ENCODE measurements around the gene DPP10. TPM values are rescaled to one million over a fixed set of nuclear protein-coding genes. Genes with fewer than 3 reads are reported as not detected.

The DPP10 gene
- total and polyA plus RNA-seq, 3 experiments from 2014 or later = not detected

- H3K27me3 Mint-ChIP-seq = no peaks in the 10 kb centered on the region
- H3K4me3 Mint-ChIP-seq = no peak overlapping the region
- Histone ChIP-seq H3K27me3 (ENCODE audit: insufficient read depth, low read length, poor library complexity, severe bottlenecking) (no peaks in the 10 kb centered on the region), H3K36me3 (ENCODE audit: insufficient read depth, low read length) (no peaks in the 10 kb centered on the region), H3K9me3 (ENCODE audit: low read length) (no peaks in the 10 kb centered on the region), H3K4me1 (ENCODE audit: insufficient read depth, low read length) (no peaks in the 10 kb centered on the region), H3K4me3 (ENCODE audit: low read length) (no peak overlapping the region), H3K27ac (ENCODE audit: low read depth, low read length) (no peak overlapping the region)
- DNase-seq = no peak
- no peak overlapping the region for H3K27ac Mint-ChIP-seq
- peaks cover 0 to 12% (median 0%) of the 10 kb centered on the region in 5 donors for H3K9me3 Mint-ChIP-seq
- no peaks in the 10 kb centered on the region for H3K36me3 Mint-ChIP-seq
- ChIA-PET POLR2A (no interaction called here), CTCF (no interaction called here)
- no peaks in the 10 kb centered on the region for H3K4me1 Mint-ChIP-seq
Measured at GRCh38 chr2:114864901-114865300, 422.5 kb downstream of the DPP10 start.

- Histone ChIP-seq H3K36me3 (ENCODE audit: insufficient read depth, low read length) (no peaks in the 10 kb centered on the region), H3K9me3 (ENCODE audit: low read length) (no peaks in the 10 kb centered on the region), H3K4me3 (ENCODE audit: low read length) (no peak overlapping the region), H3K27me3 (ENCODE audit: insufficient read depth, low read length, poor library complexity, severe bottlenecking) (no peaks in the 10 kb centered on the region), H3K4me1 (ENCODE audit: insufficient read depth, low read length) (no peaks in the 10 kb centered on the region), H3K27ac (ENCODE audit: low read depth, low read length) (no peak overlapping the region)
- no peaks in the 10 kb centered on the region for H3K4me1 Mint-ChIP-seq
- CTCF ChIA-PET = no interaction called here
- H3K9me3 Mint-ChIP-seq = peaks cover 0 to 13% (median 2%) of the 10 kb centered on the region in 5 donors
- H3K4me3 Mint-ChIP-seq = no peak overlapping the region
- H3K36me3 Mint-ChIP-seq = no peaks in the 10 kb centered on the region
- POLR2A ChIA-PET = no interaction called here
- H3K27ac Mint-ChIP-seq = no peak overlapping the region
- no peaks in the 10 kb centered on the region for H3K27me3 Mint-ChIP-seq
- no peak for DNase-seq
Measured at GRCh38 chr2:114880046-114880445, 437.6 kb downstream of the DPP10 start.

GRCh38 chr2:114919985-114920384 is 477.5 kb downstream of the DPP10 start:
- no peaks in the 10 kb centered on the region for H3K27me3 Mint-ChIP-seq
- no peaks in the 10 kb centered on the region for H3K4me1 Mint-ChIP-seq
- H3K36me3 Mint-ChIP-seq = no peaks in the 10 kb centered on the region
- Histone ChIP-seq H3K36me3 (ENCODE audit: insufficient read depth, low read length) (no peaks in the 10 kb centered on the region), H3K9me3 (ENCODE audit: low read length) (no peaks in the 10 kb centered on the region), H3K4me1 (ENCODE audit: insufficient read depth, low read length) (no peaks in the 10 kb centered on the region), H3K27me3 (ENCODE audit: insufficient read depth, low read length, poor library complexity, severe bottlenecking) (no peaks in the 10 kb centered on the region), H3K4me3 (ENCODE audit: low read length) (no peak overlapping the region), H3K27ac (ENCODE audit: low read depth, low read length) (no peak overlapping the region)
- DNase-seq = no peak
- H3K4me3 Mint-ChIP-seq = no peak overlapping the region
- ChIA-PET CTCF (no interaction called here), POLR2A (no interaction called here)
- no peak overlapping the region for H3K27ac Mint-ChIP-seq
- peaks cover 2 to 13% (median 6%) of the 10 kb centered on the region in 5 donors for H3K9me3 Mint-ChIP-seq

- no peaks in the 10 kb centered on the region for H3K9me3 ChIP-seq (ENCODE audit: low read length)
- DNase-seq = no peak
- CTCF ChIA-PET = no interaction called here
- no peaks in the 10 kb centered on the region for H3K4me1 ChIP-seq (ENCODE audit: insufficient read depth, low read length)
- H3K4me3 Mint-ChIP-seq = no peak overlapping the region
- no peaks in the 10 kb centered on the region for H3K27me3 Mint-ChIP-seq
- H3K36me3 ChIP-seq (ENCODE audit: insufficient read depth, low read length) = no peaks in the 10 kb centered on the region
- no peaks in the 10 kb centered on the region for H3K27me3 ChIP-seq (ENCODE audit: insufficient read depth, low read length, poor library complexity, severe bottlenecking)
- POLR2A ChIA-PET = no interaction called here
- no peaks in the 10 kb centered on the region for H3K36me3 Mint-ChIP-seq
- H3K4me1 Mint-ChIP-seq = no peaks in the 10 kb centered on the region
- H3K4me3 ChIP-seq (ENCODE audit: low read length) = no peak overlapping the region
- H3K27ac ChIP-seq (ENCODE audit: low read depth, low read length) = no peak overlapping the region
- no peak overlapping the region for H3K27ac Mint-ChIP-seq
- peaks cover 0 to 10% (median 7%) of the 10 kb centered on the region in 5 donors for H3K9me3 Mint-ChIP-seq
Measured at GRCh38 chr2:114922076-114922475, 479.6 kb downstream of the DPP10 start.

- no peaks in the 10 kb centered on the region for H3K4me1 ChIP-seq (ENCODE audit: insufficient read depth, low read length)
- H3K9me3 Mint-ChIP-seq = peaks cover 11 to 25% (median 16%) of the 10 kb centered on the region in 5 donors
- no peaks in the 10 kb centered on the region for H3K36me3 Mint-ChIP-seq
- no peaks in the 10 kb centered on the region for H3K4me1 Mint-ChIP-seq
- no peak overlapping the region for H3K27ac ChIP-seq (ENCODE audit: low read depth, low read length)
- no peak overlapping the region for H3K4me3 ChIP-seq (ENCODE audit: low read length)
- no peaks in the 10 kb centered on the region for H3K9me3 ChIP-seq (ENCODE audit: low read length)
- H3K27me3 Mint-ChIP-seq = no peaks in the 10 kb centered on the region
- ChIA-PET CTCF (no interaction called here), POLR2A (no interaction called here)
- no peak overlapping the region for H3K27ac Mint-ChIP-seq
- no peak for DNase-seq
- H3K27me3 ChIP-seq (ENCODE audit: insufficient read depth, low read length, poor library complexity, severe bottlenecking) = no peaks in the 10 kb centered on the region
- H3K4me3 Mint-ChIP-seq = no peak overlapping the region
- H3K36me3 ChIP-seq (ENCODE audit: insufficient read depth, low read length) = no peaks in the 10 kb centered on the region
Measured at GRCh38 chr2:114925296-114926255, 483.1 kb downstream of the DPP10 start.

- ChIA-PET CTCF (no interaction called here), POLR2A (no interaction called here)
- Mint-ChIP-seq H3K27me3 (no peaks in the 10 kb centered on the region), H3K36me3 (no peaks in the 10 kb centered on the region), H3K4me1 (no peaks in the 10 kb centered on the region), H3K4me3 (no peak overlapping the region), H3K27ac (no peak overlapping the region), H3K9me3 (peaks cover 12 to 25% (median 16%) of the 10 kb centered on the region in 5 donors)
- Histone ChIP-seq H3K27ac (ENCODE audit: low read depth, low read length) (no peak overlapping the region), H3K4me1 (ENCODE audit: insufficient read depth, low read length) (no peaks in the 10 kb centered on the region), H3K27me3 (ENCODE audit: insufficient read depth, low read length, poor library complexity, severe bottlenecking) (no peaks in the 10 kb centered on the region), H3K4me3 (ENCODE audit: low read length) (no peak overlapping the region), H3K9me3 (ENCODE audit: low read length) (no peaks in the 10 kb centered on the region), H3K36me3 (ENCODE audit: insufficient read depth, low read length) (no peaks in the 10 kb centered on the region)
- DNase-seq = no peak
Measured at GRCh38 chr2:114926303-114926702, 483.9 kb downstream of the DPP10 start.

- Histone ChIP-seq H3K27ac (ENCODE audit: low read depth, low read length) (no peak overlapping the region), H3K9me3 (ENCODE audit: low read length) (no peaks in the 10 kb centered on the region), H3K36me3 (ENCODE audit: insufficient read depth, low read length) (no peaks in the 10 kb centered on the region), H3K4me1 (ENCODE audit: insufficient read depth, low read length) (no peaks in the 10 kb centered on the region), H3K27me3 (ENCODE audit: insufficient read depth, low read length, poor library complexity, severe bottlenecking) (no peaks in the 10 kb centered on the region), H3K4me3 (ENCODE audit: low read length) (no peak overlapping the region)
- H3K27ac Mint-ChIP-seq = no peak overlapping the region
- ChIA-PET CTCF (no interaction called here), POLR2A (no interaction called here)
- no peaks in the 10 kb centered on the region for H3K4me1 Mint-ChIP-seq
- H3K36me3 Mint-ChIP-seq = no peaks in the 10 kb centered on the region
- no peak for DNase-seq
- no peaks in the 10 kb centered on the region for H3K27me3 Mint-ChIP-seq
- peaks cover 12 to 25% (median 21%) of the 10 kb centered on the region in 5 donors for H3K9me3 Mint-ChIP-seq
- H3K4me3 Mint-ChIP-seq = no peak overlapping the region
Measured at GRCh38 chr2:114929225-114929624, 486.8 kb downstream of the DPP10 start.

- no peak overlapping the region for H3K27ac ChIP-seq (ENCODE audit: low read depth, low read length)
- H3K4me1 Mint-ChIP-seq = no peaks in the 10 kb centered on the region
- ChIA-PET POLR2A (no interaction called here), CTCF (no interaction called here)
- H3K36me3 ChIP-seq (ENCODE audit: insufficient read depth, low read length) = no peaks in the 10 kb centered on the region
- no peak overlapping the region for H3K4me3 Mint-ChIP-seq
- H3K36me3 Mint-ChIP-seq = no peaks in the 10 kb centered on the region
- no peaks in the 10 kb centered on the region for H3K4me1 ChIP-seq (ENCODE audit: insufficient read depth, low read length)
- no peaks in the 10 kb centered on the region for H3K9me3 ChIP-seq (ENCODE audit: low read length)
- H3K4me3 ChIP-seq (ENCODE audit: low read length) = no peak overlapping the region
- no peak overlapping the region for H3K27ac Mint-ChIP-seq
- H3K9me3 Mint-ChIP-seq = peaks cover 3 to 31% (median 13%) of the 10 kb centered on the region in 5 donors
- DNase-seq = no peak
- peaks cover 0 to 2% of the 10 kb centered on the region in 2 donors for H3K27me3 Mint-ChIP-seq
- no peaks in the 10 kb centered on the region for H3K27me3 ChIP-seq (ENCODE audit: insufficient read depth, low read length, poor library complexity, severe bottlenecking)
Measured at GRCh38 chr2:114933671-114934241, 491.3 kb downstream of the DPP10 start.
